ENCODE data around the gene USF3. TPM values are rescaled to one million over a fixed set of nuclear protein-coding genes. Genes with fewer than 3 reads are reported as not detected.
A peak's percentile ranks its signal among the peaks of the same experiment; 100 is the strongest.

The USF3 gene
- total RNA-seq, 4 donors from 2014 or later, result 21.4 to 33.4 (median 26.3) TPM

DNA sequence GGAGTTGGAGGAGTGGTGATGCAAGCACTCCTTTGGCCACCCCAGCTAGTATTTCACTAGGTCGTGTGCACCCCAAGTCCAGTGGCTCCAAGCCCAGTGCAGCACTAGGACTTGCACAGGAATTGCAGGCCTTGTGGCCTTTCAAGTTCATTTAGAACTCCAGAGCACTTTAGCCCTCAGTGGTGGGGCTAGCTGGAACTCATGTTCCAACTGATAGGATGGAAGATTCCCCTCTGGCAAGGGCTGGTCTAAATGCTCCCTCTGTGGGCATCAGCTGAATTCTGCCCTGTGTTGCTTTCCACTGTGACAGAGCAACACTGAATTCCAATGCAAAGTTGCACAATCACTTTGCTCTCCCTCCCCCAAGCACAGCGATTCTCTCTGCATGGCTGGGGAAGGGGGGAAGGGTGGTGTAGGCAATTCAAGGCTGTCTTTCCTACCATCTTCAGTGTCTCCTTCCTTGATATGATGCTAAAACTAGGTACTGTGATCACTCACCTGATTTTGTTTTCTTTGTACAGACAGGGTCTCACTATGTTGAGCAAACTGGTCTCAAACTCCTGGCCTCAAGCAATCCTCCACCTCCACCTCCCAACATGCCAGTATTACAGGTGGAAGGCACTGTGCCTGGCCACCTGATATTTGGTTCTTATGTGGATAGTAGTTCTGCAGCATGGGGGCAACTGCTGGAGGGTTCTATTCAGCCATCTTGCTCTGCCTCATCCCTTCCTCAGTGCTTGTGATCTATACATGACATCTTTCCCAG, 10.3 kb downstream of the USF3 start:
- no peak overlapping the region for H3K27ac ChIP-seq
- no peak for TF ChIP-seq POLR2A (IDR thresholded peaks at IDR 0.05)
- TF ChIP-seq, protein P1, sequence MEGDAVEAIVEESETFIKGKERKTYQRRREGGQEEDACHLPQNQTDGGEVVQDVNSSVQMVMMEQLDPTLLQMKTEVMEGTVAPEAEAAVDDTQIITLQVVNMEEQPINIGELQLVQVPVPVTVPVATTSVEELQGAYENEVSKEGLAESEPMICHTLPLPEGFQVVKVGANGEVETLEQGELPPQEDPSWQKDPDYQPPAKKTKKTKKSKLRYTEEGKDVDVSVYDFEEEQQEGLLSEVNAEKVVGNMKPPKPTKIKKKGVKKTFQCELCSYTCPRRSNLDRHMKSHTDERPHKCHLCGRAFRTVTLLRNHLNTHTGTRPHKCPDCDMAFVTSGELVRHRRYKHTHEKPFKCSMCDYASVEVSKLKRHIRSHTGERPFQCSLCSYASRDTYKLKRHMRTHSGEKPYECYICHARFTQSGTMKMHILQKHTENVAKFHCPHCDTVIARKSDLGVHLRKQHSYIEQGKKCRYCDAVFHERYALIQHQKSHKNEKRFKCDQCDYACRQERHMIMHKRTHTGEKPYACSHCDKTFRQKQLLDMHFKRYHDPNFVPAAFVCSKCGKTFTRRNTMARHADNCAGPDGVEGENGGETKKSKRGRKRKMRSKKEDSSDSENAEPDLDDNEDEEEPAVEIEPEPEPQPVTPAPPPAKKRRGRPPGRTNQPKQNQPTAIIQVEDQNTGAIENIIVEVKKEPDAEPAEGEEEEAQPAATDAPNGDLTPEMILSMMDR (IDR thresholded peaks at IDR 0.05), result no peak

DNA sequence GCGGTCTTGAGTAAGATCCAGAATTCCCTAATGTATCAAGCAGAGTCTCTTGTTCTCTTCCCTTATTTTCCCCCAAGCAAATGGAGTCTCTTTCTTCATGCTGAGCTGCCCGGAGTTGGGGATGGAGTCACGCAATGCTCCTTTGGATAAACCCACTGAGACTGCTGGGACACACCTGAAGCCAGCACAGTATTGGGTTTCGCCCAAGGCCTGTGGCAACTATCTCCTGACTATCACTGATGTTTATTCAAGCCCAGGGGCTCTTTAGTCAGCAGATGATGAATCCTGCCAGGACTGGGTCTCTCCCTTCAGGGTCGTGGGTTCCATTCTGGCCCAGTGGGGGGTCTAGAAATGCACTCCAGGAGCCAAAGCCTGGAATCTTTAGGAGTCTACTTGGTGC, 11.3 kb downstream of the USF3 start:
- peaks cover 8 to 15% of the 10 kb centered on the region in 2 donors for H3K4me1 ChIP-seq
- WGBS, 2 donors, result 86 to 87% methylated on average over 5 of the region's 5 CpGs

More for the DNA sequence above, 10.3 kb downstream of the USF3 start:
- H3K27me3 ChIP-seq, result no peaks in the 10 kb centered on the region
- H3K36me3 ChIP-seq, result no peaks in the 10 kb centered on the region
- no peaks in the 10 kb centered on the region for H3K9me3 ChIP-seq
- WGBS, 2 donors, result 55 to 64% methylated on average over 1 to 2 of the region's 2 CpGs
- H3K4me3 ChIP-seq (replicated peaks in 1 of 3), result no peak overlapping the region
- H3K4me1 ChIP-seq, result peaks cover 8 to 15% of the 10 kb centered on the region in 2 donors
- intact Hi-C loops (cut with DNase I), result no loop called here
- DNase-seq, result peak; percentile 19 to 56

DNA sequence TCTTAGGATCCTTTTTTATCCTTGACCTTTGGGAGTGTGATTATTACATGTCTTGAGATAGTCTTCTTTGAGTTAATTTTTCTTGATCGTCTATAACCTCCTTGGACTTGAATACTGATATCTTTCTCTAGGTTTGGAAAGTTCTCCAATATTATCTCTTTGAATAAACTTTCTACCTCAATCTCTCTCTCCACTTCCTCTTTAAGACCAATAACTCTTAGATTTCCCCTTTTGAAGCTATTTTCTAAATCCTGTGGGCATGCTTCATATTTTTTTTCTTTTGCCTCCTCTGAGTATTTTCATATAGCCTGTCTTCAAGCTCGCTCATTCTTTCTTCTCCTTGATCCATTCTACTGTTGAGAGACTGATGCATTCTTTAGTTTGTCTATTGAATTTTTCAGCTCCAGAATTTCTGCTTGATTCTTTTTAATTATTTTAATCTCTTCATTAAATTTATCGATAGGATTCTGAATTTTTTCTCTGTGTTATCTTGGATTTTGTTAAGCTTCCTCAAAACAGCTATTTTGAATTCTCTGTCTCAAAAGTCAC, 12.1 kb downstream of the USF3 start:
- DNase-seq, result no peak
- no peak overlapping the region for H3K27ac ChIP-seq
- intact Hi-C loops (cut with DNase I), result no loop called here
- TF ChIP-seq POLR2A (IDR thresholded peaks at IDR 0.05), result no peak
- TF ChIP-seq, protein P1 (IDR thresholded peaks at IDR 0.05), result no peak
- no peak overlapping the region for H3K4me3 ChIP-seq (replicated peaks in 1 of 3)
- no peaks in the 10 kb centered on the region for H3K36me3 ChIP-seq
- H3K4me1 ChIP-seq, result peaks cover 8 to 15% of the 10 kb centered on the region in 2 donors
- WGBS, 2 donors, result 97% methylated on average over 3 of the region's 3 CpGs
- no peaks in the 10 kb centered on the region for H3K9me3 ChIP-seq
- no peaks in the 10 kb centered on the region for H3K27me3 ChIP-seq

More for the DNA sequence above, 11.3 kb downstream of the USF3 start:
- no peaks in the 10 kb centered on the region for H3K27me3 ChIP-seq
- no peak overlapping the region for H3K4me3 ChIP-seq (replicated peaks in 1 of 3)
- intact Hi-C loops (cut with DNase I), result no loop called here
- no peaks in the 10 kb centered on the region for H3K36me3 ChIP-seq
- no peak for TF ChIP-seq POLR2A (IDR thresholded peaks at IDR 0.05)
- TF ChIP-seq, protein P1 (IDR thresholded peaks at IDR 0.05), result no peak
- no peak for DNase-seq
- H3K9me3 ChIP-seq, result no peaks in the 10 kb centered on the region
- no peak overlapping the region for H3K27ac ChIP-seq

DNA sequence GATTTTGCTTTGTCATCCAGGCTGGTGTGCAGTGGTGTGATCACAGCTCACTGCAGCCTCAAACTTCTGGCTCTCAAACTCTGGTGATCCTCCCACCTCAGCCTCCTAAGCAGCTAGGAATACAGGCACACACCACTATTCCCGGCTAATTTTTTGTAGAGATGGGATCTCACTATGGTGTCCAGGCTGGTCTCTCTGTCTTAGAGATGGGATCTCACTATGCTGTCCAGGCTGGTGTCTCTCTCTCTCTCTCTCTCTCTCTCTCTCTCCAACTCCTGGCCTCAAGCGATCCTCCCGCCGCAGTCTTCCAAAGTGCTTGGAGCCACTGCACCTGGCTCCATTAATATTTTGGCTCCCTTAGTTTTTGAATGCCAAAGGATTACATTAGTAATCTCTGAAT, 17.7 kb downstream of the USF3 start:
- intact Hi-C loops (cut with DNase I), result no loop called here
- Histone ChIP-seq H3K27me3 (no peaks in the 10 kb centered on the region), H3K36me3 (peaks cover 2 to 9% of the 10 kb centered on the region in 2 donors), H3K4me1 (peaks cover 0 to 5% of the 10 kb centered on the region in 2 donors), H3K27ac (no peak overlapping the region), H3K4me3 (replicated peaks in 1 of 3) (no peak overlapping the region), H3K9me3 (no peaks in the 10 kb centered on the region)
- WGBS, 2 donors, result 98 to 100% methylated on average over 4 of the region's 4 CpGs
- DNase-seq, result no peak
- TF ChIP-seq POLR2A (IDR thresholded peaks at IDR 0.05), result no peak
- TF ChIP-seq, protein P1 (IDR thresholded peaks at IDR 0.05), result no peak

DNA sequence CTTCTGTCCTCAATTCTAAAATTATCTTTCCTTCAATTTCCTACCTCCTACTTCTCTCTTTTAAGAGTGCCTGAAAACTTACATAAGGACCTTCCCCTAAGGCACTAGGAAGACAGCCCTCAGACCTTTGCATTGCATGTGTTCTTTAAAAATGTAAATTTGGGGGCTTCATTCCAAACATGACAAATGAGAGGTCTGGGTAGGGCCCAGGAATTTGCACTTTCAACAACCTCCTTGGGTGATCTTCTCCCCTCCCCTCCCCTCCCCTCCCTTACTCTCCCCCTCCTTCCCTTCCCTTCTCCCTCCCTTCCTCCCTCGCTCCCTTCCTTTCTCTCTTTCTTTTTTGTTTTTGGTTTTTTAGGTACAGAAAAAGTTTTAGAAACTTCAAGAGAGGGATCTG, 18.7 kb downstream of the USF3 start:
- peaks cover 0 to 5% of the 10 kb centered on the region in 2 donors for H3K4me1 ChIP-seq
- DNase-seq, result no peak
- peaks cover 5 to 14% of the 10 kb centered on the region in 2 donors for H3K36me3 ChIP-seq
- no peak overlapping the region for H3K27ac ChIP-seq
- no peaks in the 10 kb centered on the region for H3K9me3 ChIP-seq
- intact Hi-C loops (cut with DNase I), result no loop called here
- H3K27me3 ChIP-seq, result no peaks in the 10 kb centered on the region
- H3K4me3 ChIP-seq (replicated peaks in 1 of 3), result no peak overlapping the region
- TF ChIP-seq POLR2A (IDR thresholded peaks at IDR 0.05), result no peak
- TF ChIP-seq, protein P1 (IDR thresholded peaks at IDR 0.05), result no peak
- WGBS, 2 donors, result 89 to 100% methylated on average over 1 of the region's 1 CpG

All from thyroid gland (tissue), 4 donors.